ENCODE results near the gene PALM. TPM values are rescaled to one million over a fixed set of nuclear protein-coding genes. Genes with fewer than 3 reads are reported as not detected.

PALM gene
- polyA plus RNA-seq, 1 donor (not counting 4 experiments of a cell fraction or from before 2014, with no cell fraction given), result not detected

DNA sequence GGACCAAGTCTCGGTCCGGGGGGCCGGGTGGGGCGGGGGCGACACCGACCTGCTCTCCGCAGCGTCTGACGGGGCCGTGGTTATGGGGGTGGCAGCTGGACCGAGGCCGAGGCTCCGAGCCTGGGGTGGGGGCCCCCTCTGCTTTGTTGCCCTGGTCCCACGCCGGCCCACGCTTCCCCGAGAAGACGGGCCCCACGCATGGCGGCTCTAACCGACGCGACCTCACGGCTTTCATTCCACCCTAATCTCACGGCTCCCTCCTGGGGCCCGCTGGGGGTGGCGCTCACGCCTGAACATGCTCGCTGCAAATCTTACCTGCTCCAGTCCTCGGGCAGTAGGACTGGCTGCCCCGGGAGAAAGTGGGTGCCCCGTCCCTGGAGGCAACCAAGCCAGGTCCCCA lies 27.4 kb downstream of the PALM start:
- H3K9me1 ChIP-seq (ENCODE audit: control insufficient read depth, extremely low read depth, insufficient read depth, low read length), result no peaks in the 10 kb centered on the region
- no peaks in the 10 kb centered on the region for H4K20me1 ChIP-seq (ENCODE audit: control insufficient read depth, extremely low read depth, insufficient read depth, low read length)
- DNase-seq (ENCODE audit: low read depth, low spot score) (no peak), FAIRE-seq (no peak)
- H3K79me2 ChIP-seq (ENCODE audit: control insufficient read depth, insufficient read depth, low read length), result no peaks in the 10 kb centered on the region
- H3K4me3 ChIP-seq (ENCODE audit: control insufficient read depth in 2 of 3, extremely low read depth in 1 of 3, insufficient read depth in 2 of 3, low read depth in 1 of 3, low read length in 3 of 3), result no peak overlapping the region
- no peak overlapping the region for H3K9ac ChIP-seq (ENCODE audit: control insufficient read depth, extremely low read depth, insufficient read depth, low read length)
- TF ChIP-seq CTCF (optimal IDR thresholded peaks at IDR 0.05 in 1 of 3, IDR thresholded peaks at IDR 0.05 in 1 of 3, conservative IDR thresholded peaks at IDR 0.05 in 1 of 3; ENCODE audit: extremely low read depth in 1 of 3, insufficient read depth in 2 of 3, low read length in 3 of 3) (no peak), EZH2 (IDR thresholded peaks at IDR 0.05; ENCODE audit: low read length) (no peak)
- dilution Hi-C loops (cut with MboI; ENCODE audit: extremely low pct_ligation_motif_present, low sequenced_read_pairs), result no loop called here
- H3K4me2 ChIP-seq (ENCODE audit: control insufficient read depth, extremely low read depth, insufficient read depth, low read depth, low read length), result no peak overlapping the region
- no peak overlapping the region for H3K27ac ChIP-seq (ENCODE audit: control insufficient read depth, insufficient read depth, low read length)
- H3K9me3 ChIP-seq (ENCODE audit: control insufficient read depth, low read depth, low read length), result no peaks in the 10 kb centered on the region
- no peak overlapping the region for H2AFZ ChIP-seq (ENCODE audit: control insufficient read depth, low read length)
- H3K27me3 ChIP-seq (ENCODE audit: control insufficient read depth, extremely low read depth, insufficient read depth, low read length), result no peaks in the 10 kb centered on the region
- no peaks in the 10 kb centered on the region for H3K36me3 ChIP-seq (ENCODE audit: control insufficient read depth in 2 of 2, extremely low read depth in 1 of 2, insufficient read depth in 2 of 2, low read length in 2 of 2)
- no peaks in the 10 kb centered on the region for H3K4me1 ChIP-seq (ENCODE audit: control insufficient read depth, extremely low read depth, insufficient read depth, low read length)

DNA sequence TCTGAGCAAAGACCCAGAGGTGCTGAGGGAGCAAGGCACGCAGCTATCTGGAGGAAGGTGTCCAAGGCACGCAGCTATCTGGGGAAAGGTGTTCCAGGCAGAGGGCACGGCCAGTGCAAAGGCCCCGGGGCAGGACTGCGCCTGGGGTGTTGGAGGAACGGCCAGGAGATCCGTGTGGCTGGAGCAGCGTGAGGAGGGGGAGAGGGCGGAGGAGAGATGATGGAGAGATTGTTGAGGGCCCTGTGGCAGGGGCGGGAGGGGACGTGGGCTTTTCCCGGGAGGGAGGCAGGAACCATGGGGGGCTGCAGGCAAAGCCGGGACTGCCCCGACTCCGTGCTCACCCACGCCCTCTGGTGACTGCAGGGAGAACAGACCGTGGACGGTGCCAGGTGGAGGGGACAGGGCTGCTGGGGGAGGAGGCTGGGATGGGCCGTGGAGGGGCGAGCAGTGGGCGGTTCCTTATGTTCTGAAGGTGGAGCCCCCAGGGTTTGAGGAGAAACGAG lies 28.9 kb downstream of the PALM start:
- TF ChIP-seq EZH2 (IDR thresholded peaks at IDR 0.05; ENCODE audit: low read length) (no peak), CTCF (optimal IDR thresholded peaks at IDR 0.05 in 1 of 3, IDR thresholded peaks at IDR 0.05 in 1 of 3, conservative IDR thresholded peaks at IDR 0.05 in 1 of 3; ENCODE audit: extremely low read depth in 1 of 3, insufficient read depth in 2 of 3, low read length in 3 of 3) (peak; percentile 39 to 86 (median 76))
- FAIRE-seq (no peak), DNase-seq (ENCODE audit: low read depth, low spot score) (no peak)
- Histone ChIP-seq H3K4me1 (ENCODE audit: control insufficient read depth, extremely low read depth, insufficient read depth, low read length) (no peaks in the 10 kb centered on the region), H3K9me3 (ENCODE audit: control insufficient read depth, low read depth, low read length) (no peaks in the 10 kb centered on the region), H3K4me3 (ENCODE audit: control insufficient read depth in 2 of 3, extremely low read depth in 1 of 3, insufficient read depth in 2 of 3, low read depth in 1 of 3, low read length in 3 of 3) (no peak overlapping the region), H3K27me3 (ENCODE audit: control insufficient read depth, extremely low read depth, insufficient read depth, low read length) (no peaks in the 10 kb centered on the region), H3K27ac (ENCODE audit: control insufficient read depth, insufficient read depth, low read length) (no peak overlapping the region), H3K79me2 (ENCODE audit: control insufficient read depth, insufficient read depth, low read length) (no peaks in the 10 kb centered on the region), H3K9me1 (ENCODE audit: control insufficient read depth, extremely low read depth, insufficient read depth, low read length) (no peaks in the 10 kb centered on the region), H3K36me3 (ENCODE audit: control insufficient read depth in 2 of 2, extremely low read depth in 1 of 2, insufficient read depth in 2 of 2, low read length in 2 of 2) (no peaks in the 10 kb centered on the region), H3K9ac (ENCODE audit: control insufficient read depth, extremely low read depth, insufficient read depth, low read length) (no peak overlapping the region), H4K20me1 (ENCODE audit: control insufficient read depth, extremely low read depth, insufficient read depth, low read length) (no peaks in the 10 kb centered on the region), H2AFZ (ENCODE audit: control insufficient read depth, low read length) (no peak overlapping the region), H3K4me2 (ENCODE audit: control insufficient read depth, extremely low read depth, insufficient read depth, low read depth, low read length) (no peak overlapping the region)
- dilution Hi-C loops (cut with MboI; ENCODE audit: extremely low pct_ligation_motif_present, low sequenced_read_pairs), result no loop called here
